Measurements from ENCODE around the gene IKZF4. TPM values are rescaled to one million over a fixed set of nuclear protein-coding genes. Genes with fewer than 3 reads are reported as not detected.

Gene IKZF4
- total RNA-seq, 1 experiment from 2014 or later, result 8.5 TPM

- no peak for TF ChIP-seq EZH2phosphoT487 (IDR thresholded peaks at IDR 0.05; ENCODE audit: borderline replicate concordance)
Measured at GRCh38 chr12:55972911-55973598, 47.8 kb upstream of the IKZF4 start (continued).

- POLR2A ChIA-PET, result interaction anchor here (0.7 to 1.9 kb wide), 25 partner anchors 9 to 248 kb away, joined by 3 to 13 read pairs (median 4); partner anchors contain the start of genes DGKA, DNAJC14, ORMDL2 and PYM1
- DNase-seq (ENCODE audit: low read depth, low spot score) (peak; percentile 100), ATAC-seq (peak; percentile 94)
- CTCF ChIA-PET, result interaction anchor here (0.9 to 4.7 kb wide), 7 partner anchors 9 to 663 kb away, joined by 3 to 35 read pairs (median 5); partner anchors contain the start of gene SUOX
- TF ChIP-seq YY1 (IDR thresholded peaks at IDR 0.05; ENCODE audit: extremely low read depth, insufficient replicate concordance, low read depth, low read length) (peak; percentile 64), POLR2AphosphoS5 (IDR thresholded peaks at IDR 0.05; ENCODE audit: low read depth, low read length) (peak; percentile 80), TCF7L2 (IDR thresholded peaks at IDR 0.05; ENCODE audit: borderline replicate concordance, extremely low read depth, insufficient read depth, insufficient read length) (peak; percentile 34), ZFX (IDR thresholded peaks at IDR 0.05) (0 out of 2 replicates have a peak, but pooled peaks have one; percentile 87), MAX (IDR thresholded peaks at IDR 0.05) (no peak), EGR1 (IDR thresholded peaks at IDR 0.05; ENCODE audit: low read depth) (no peak; the same call in 1 of the 2 replicates), REST (IDR thresholded peaks at IDR 0.05; ENCODE audit: low read depth) (no peak), SRF (IDR thresholded peaks at IDR 0.05; ENCODE audit: low read depth) (no peak), POLR2A (IDR thresholded peaks at IDR 0.05; ENCODE audit: borderline replicate concordance, extremely low read depth, insufficient read depth, insufficient read length) (peak; percentile 61), SP1 (IDR thresholded peaks at IDR 0.05; ENCODE audit: low read depth) (peak; percentile 100), SIN3A (IDR thresholded peaks at IDR 0.05; ENCODE audit: low read depth) (no peak; the same call in 1 of the 2 replicates)
- Histone ChIP-seq H3K4me1 (ENCODE audit: control insufficient read depth in 1 of 2, insufficient read depth in 2 of 2, low read length in 2 of 2) (peaks cover 17 to 32% of the 10 kb centered on the region in 2 experiments), H3K4me2 (ENCODE audit: low read length) (peak within 1 kb of the TSS; percentile 91), H3K9me3 (ENCODE audit: control insufficient read depth in 1 of 2, insufficient read depth in 1 of 2, low read depth in 1 of 2, low read length in 2 of 2) (no peaks in the 10 kb centered on the region), H2AFZ (ENCODE audit: low read depth, low read length, poor library complexity, severe bottlenecking) (no peak within 1 kb of the TSS), H3K79me2 (ENCODE audit: insufficient read depth, low read length) (peaks cover 24% of the 10 kb centered on the region; the same call in 1 of the 2 replicates), H3K9ac (ENCODE audit: low read length) (peak within 1 kb of the TSS; percentile 79), H3K9me2 (ENCODE audit: insufficient read depth) (no peaks in the 10 kb centered on the region), H3K36me3 (ENCODE audit: control insufficient read depth in 1 of 2, insufficient read depth in 2 of 2, low read length in 2 of 2) (peaks cover 12 to 24% of the 10 kb centered on the region in 2 experiments; a peak in 3 of 4 replicates), H4K20me1 (ENCODE audit: insufficient read depth) (no peaks in the 10 kb centered on the region), H3K27me3 (ENCODE audit: insufficient read depth, low read length) (no peaks in the 10 kb centered on the region), H3K4me3 (replicated peaks in 1 of 2; ENCODE audit: low read depth in 1 of 2, low read length in 2 of 2) (peak within 1 kb of the TSS; percentile 78 to 94), H3K27ac (ENCODE audit: low read depth, low read length) (peak within 1 kb of the TSS; percentile 80)
- intact Hi-C loops (cut with micrococcal nuclease), result no loop called here
- BruUV-seq (replicated peaks), result no TSS peak
- RAD21 ChIA-PET (ENCODE audit: low non-redundant PET in 1 of 2, low total read pairs in 2 of 2, uncharacterized antibody in 2 of 2, unreplicated experiment in 2 of 2), result interaction anchor here (1.0 to 1.6 kb wide), 2 partner anchors 23 to 235 kb away, joined by 3 to 6 read pairs; partner anchors contain the start of gene SUOX (in 1 of the 2)
Measured at GRCh38 chr12:55973599-55974307, 47.1 kb upstream of the IKZF4 start, which contains the start of gene RAB5B. Gene RAB5B, plus strand, starts transcription at chr12:55974078. Its CDS starts 12,883 bp downstream, at chr12:55986961.

Data from HCT116 (cell line).